ENCODE data around the gene BACE1. TPM values are rescaled to one million over a fixed set of nuclear protein-coding genes. Genes with fewer than 3 reads are reported as not detected.

The BACE1 gene
- total RNA-seq, 1 donor from 2014 or later: 8.7 TPM

DNA sequence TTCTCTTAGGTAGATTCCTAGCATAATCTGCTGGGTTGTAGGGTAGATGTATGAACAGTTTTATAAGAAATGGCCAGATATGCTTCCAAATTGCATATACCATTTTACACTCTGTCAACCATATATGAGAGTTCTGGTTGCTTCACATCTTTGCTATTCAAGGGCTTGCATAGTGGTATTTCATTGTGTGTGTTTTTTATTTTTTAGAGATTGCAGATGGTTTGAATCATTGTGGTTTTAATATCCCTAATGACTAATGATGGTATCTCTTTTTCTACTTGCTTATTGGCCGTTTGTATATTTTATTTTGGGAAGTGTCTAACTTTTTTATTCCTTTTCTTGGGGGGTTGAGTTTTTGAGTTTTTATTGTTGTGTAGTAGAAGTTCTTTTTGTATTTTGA, 56.6 kb downstream of the BACE1 start:
- no peak overlapping the region for H3K4me3 ChIP-seq (ENCODE audit: low read depth, low read length)
- DNase-seq (ENCODE audit: low read depth): no peak
- TF ChIP-seq CTCF (conservative IDR thresholded peaks at IDR 0.05; ENCODE audit: low read depth, low read length): no peak

DNA sequence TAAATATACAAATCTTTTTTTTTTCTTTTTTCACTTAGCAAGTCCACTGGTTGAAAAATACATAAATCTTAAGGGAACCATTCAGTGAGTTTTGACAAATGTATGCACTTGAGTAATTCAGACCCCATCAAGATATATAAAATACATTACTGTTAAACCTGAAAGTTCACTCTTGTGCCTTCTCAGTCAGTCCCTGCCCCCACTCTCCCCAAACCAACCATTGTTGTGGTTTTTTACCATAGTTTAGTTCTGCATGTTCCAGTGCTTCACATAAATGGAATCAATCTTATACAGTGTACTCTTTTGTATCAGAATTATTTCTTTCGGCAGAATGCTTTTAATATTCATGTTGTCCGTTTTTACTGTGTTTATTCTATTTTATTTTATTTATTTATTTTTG, 57.5 kb downstream of the BACE1 start:
- no peak for DNase-seq (ENCODE audit: low read depth)
- TF ChIP-seq CTCF (conservative IDR thresholded peaks at IDR 0.05; ENCODE audit: low read depth, low read length): no peak
- H3K4me3 ChIP-seq (ENCODE audit: low read depth, low read length): no peak overlapping the region

DNA sequence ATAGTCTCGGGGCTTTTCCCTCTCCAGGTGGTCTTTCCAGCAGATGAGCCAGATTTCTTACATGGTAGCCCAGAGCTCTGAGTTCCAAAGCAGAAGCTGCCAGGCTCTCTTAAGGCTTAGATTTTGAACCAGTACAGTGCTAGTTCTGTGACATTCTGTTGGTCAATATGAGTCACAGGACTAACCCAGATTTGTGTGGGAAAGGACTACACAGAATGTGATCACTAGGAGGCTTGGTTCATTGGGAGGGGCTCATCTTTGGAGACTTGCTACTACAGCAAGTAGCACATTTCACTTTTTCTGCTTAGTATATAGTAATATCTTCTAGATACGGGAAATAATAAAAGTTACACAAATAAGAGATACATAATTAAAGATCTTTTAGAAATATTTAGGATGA, 59.5 kb downstream of the BACE1 start:
- DNase-seq (ENCODE audit: low read depth): no peak
- H3K4me3 ChIP-seq (ENCODE audit: low read depth, low read length): no peak overlapping the region
- no peak for TF ChIP-seq CTCF (conservative IDR thresholded peaks at IDR 0.05; ENCODE audit: low read depth, low read length)

DNA sequence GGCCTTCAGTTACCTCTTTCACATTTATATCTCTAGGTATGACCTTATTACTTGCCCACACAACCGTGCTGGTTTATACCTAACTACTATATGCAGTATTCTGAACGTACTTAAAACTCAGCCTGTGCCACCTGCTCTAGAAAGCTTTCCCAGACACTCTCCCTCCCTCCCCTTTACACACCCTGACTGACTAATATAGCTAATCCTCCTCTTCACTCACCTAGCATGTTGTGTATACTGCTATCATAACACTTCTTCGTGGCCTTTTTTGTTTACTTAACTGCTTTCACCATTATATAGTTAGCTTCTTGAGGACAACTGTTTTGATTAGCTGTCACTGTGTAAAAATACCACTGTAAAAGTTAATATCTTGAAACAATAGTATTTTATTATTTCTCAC, 60.1 kb downstream of the BACE1 start:
- TF ChIP-seq CTCF (conservative IDR thresholded peaks at IDR 0.05; ENCODE audit: low read depth, low read length): no peak
- H3K4me3 ChIP-seq (ENCODE audit: low read depth, low read length): no peak overlapping the region
- DNase-seq (ENCODE audit: low read depth): no peak

DNA sequence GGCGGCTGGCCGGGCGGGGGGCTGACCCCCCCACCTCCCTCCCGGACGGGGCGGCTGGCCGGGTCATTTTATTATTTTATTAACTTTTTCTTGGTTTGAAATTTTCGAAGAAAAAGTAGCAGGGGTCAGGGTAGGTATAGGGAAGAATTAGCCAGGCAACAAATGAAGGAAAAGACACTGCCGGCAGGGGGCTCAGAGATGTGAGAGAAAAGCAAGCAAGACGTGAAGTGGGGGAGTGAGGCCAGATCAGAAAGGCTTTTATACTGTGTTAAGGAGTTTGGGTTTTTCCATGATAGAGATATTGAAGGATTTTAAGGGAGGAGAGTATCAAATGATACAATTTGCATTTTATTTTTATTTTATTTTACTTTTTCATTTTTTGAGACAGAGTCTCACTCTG, 64.5 kb downstream of the BACE1 start:
- DNase-seq (ENCODE audit: low read depth): no peak
- no peak overlapping the region for H3K4me3 ChIP-seq (ENCODE audit: low read depth, low read length)
- no peak for TF ChIP-seq CTCF (conservative IDR thresholded peaks at IDR 0.05; ENCODE audit: low read depth, low read length)

- TF ChIP-seq CTCF (conservative IDR thresholded peaks at IDR 0.05; ENCODE audit: low read depth, low read length): no peak
- DNase-seq (ENCODE audit: low read depth): no peak
- no peak overlapping the region for H3K4me3 ChIP-seq (ENCODE audit: low read depth, low read length)
These were observed 66.5 kb downstream of the BACE1 start for GRCh38 chr11:117249571-117249970.

- no peak for DNase-seq (ENCODE audit: low read depth)
- no peak overlapping the region for H3K4me3 ChIP-seq (ENCODE audit: low read depth, low read length)
- no peak for TF ChIP-seq CTCF (conservative IDR thresholded peaks at IDR 0.05; ENCODE audit: low read depth, low read length)
These were observed 67.7 kb downstream of the BACE1 start for GRCh38 chr11:117248341-117248740.

All from epithelial cell of proximal tubule (primary cell).